Brain microvascular endothelial cell (primary cell): ENCODE results near the gene FAHD1.
"Not testable (repeated sequence)": the region's sequence is repeated elsewhere in the genome, so short reads cannot be mapped to it uniquely, and the experiment has no call there.

ENCODE experiments used
- DNase-seq: peaks from one replicate; pipeline ENCODE4 v3.0.0-alpha.2; 2020
- H3K27ac ChIP-seq: fragments of 250-450 bp; sonication (Bioruptor Pico); 2 replicates; pipeline ENCODE4 v1.5.1; 2020; ENCODE audit warnings: mild to moderate bottlenecking, moderate library complexity
- H3K27me3 ChIP-seq: fragments of 250-450 bp; sonication (Bioruptor Pico); replicated peaks from 2 replicates; pipeline ENCODE4 v1.5.1; 2020; ENCODE audit warnings: mild to moderate bottlenecking
- H3K36me3 ChIP-seq: fragments of 250-450 bp; sonication (Bioruptor Pico); replicated peaks from 2 replicates; pipeline ENCODE4 v1.5.1; 2020; ENCODE audit warnings: mild to moderate bottlenecking
- H3K4me3 ChIP-seq: 2 replicates; pipeline ENCODE4 v1.5.1; 2011; ENCODE audit warnings: low read depth, mild to moderate bottlenecking, control low read depth, low read length, moderate library complexity
- CTCF ChIP-seq: IDR thresholded peaks from 2 replicates; pipeline ENCODE4 v1.5.1; 2011; ENCODE audit warnings: low read depth, mild to moderate bottlenecking, moderate library complexity, low read length, control low read depth, inconsistent platforms; ENCODE audit errors: missing control alignments
- in situ Hi-C: cut with HindIII; loops from 2 replicates; pipeline ENCODE4 v1.10.0; 2017; ENCODE audit warnings: low sequenced_read_pairs, low pct_ligation_motif_present

The FAHD1 gene

GRCh38 chr16:1791943-1792812 is 34.8 kb upstream of the FAHD1 start:
- Histone ChIP-seq H3K4me3 (no peak overlapping the region), H3K27ac (no peak overlapping the region), H3K27me3 (no peaks in the 10 kb centered on the region), H3K36me3 (peaks cover 18% of the 10 kb centered on the region)
- DNase-seq = no peak
- in situ Hi-C loops = no loop called here
- TF ChIP-seq CTCF = no peak

- Histone ChIP-seq H3K27ac (no peak overlapping the region), H3K4me3 (no peak overlapping the region), H3K27me3 (no peaks in the 10 kb centered on the region), H3K36me3 (peaks cover 15% of the 10 kb centered on the region)
- TF ChIP-seq CTCF = no peak
- DNase-seq = no peak
- in situ Hi-C loops = no loop called here
These were observed 34.0 kb upstream of the FAHD1 start for GRCh38 chr16:1792836-1793577.

GRCh38 chr16:1793578-1794220 is 33.3 kb upstream of the FAHD1 start, which contains the start of gene IGFALS:
TSS of gene IGFALS (minus strand) at chr16:1793705. CDS start at chr16:1793652, 53 bp downstream.
- in situ Hi-C loops = no loop called here
- H3K36me3 ChIP-seq = peaks cover 8% of the 10 kb centered on the region

GRCh38 chr16:1794221-1794871 is 32.7 kb upstream of the FAHD1 start:
- H3K4me3 ChIP-seq = no peak overlapping the region
- no peaks in the 10 kb centered on the region for H3K27me3 ChIP-seq
- H3K27ac ChIP-seq = no peak overlapping the region
- in situ Hi-C loops = no loop called here
- DNase-seq = no peak
- no peak for TF ChIP-seq CTCF
- H3K36me3 ChIP-seq = peaks cover 4% of the 10 kb centered on the region

More at GRCh38 chr16:1793578-1794220, 33.3 kb upstream of the FAHD1 start, which contains the start of gene IGFALS:
- no peak within 1 kb of the TSS for H3K27ac ChIP-seq
- TF ChIP-seq CTCF = no peak
- no peak within 1 kb of the TSS for H3K4me3 ChIP-seq
- H3K27me3 ChIP-seq = no peaks in the 10 kb centered on the region
- no peak for DNase-seq

GRCh38 chr16:1794908-1795666 is 31.9 kb upstream of the FAHD1 start:
- no peaks in the 10 kb centered on the region for H3K27me3 ChIP-seq
- no peak overlapping the region for H3K27ac ChIP-seq
- in situ Hi-C loops = no loop called here
- no peak for DNase-seq
- peaks cover 4% of the 10 kb centered on the region for H3K36me3 ChIP-seq
- TF ChIP-seq CTCF = no peak
- H3K4me3 ChIP-seq = no peak overlapping the region

- DNase-seq, H3K4me3 ChIP-seq, H3K27me3 ChIP-seq, H3K27ac ChIP-seq, H3K36me3 ChIP-seq, in situ Hi-C loops: not testable (repeated sequence)
These were observed 27.7 kb upstream of the FAHD1 start for GRCh38 chr16:1799263-1799662.
